SK-N-SH (cell line): ENCODE measurements around the gene ASTL. TPM values are rescaled to one million over a fixed set of nuclear protein-coding genes. Genes with fewer than 3 reads are reported as not detected.

Experiments
- CTCF ChIA-PET: fragments of 300-600, 350-600 bp; formaldehyde crosslinking; extraction: SDS; loops from one replicate; lab custom pipeline; 2021; lab: Yijun Ruan, JAX
- POLR2A ChIA-PET: fragments of 350-600 bp; sonication (Branson Sonifier 250); formaldehyde crosslinking; extraction: SDS; loops from one replicate; lab custom pipeline; 2020; ENCODE audit warnings: antibody characterized with exemption, inconsistent platforms; lab: Yijun Ruan, JAX
- DNase-seq: peaks from one replicate; pipeline ENCODE4 v3.0.0; 2012
- H2AFZ ChIP-seq: fragments of 200-600 bp; sonication (generic); 2 replicates; pipeline ENCODE4 v1.8.1; 2016; ENCODE audit warnings: antibody characterized with exemption, mild to moderate bottlenecking, low read depth
- H3F3A ChIP-seq: fragments of 200-600 bp; sonication (generic); replicated peaks from 2 replicates; pipeline ENCODE3; 2016; ENCODE audit warnings: antibody characterized with exemption, mild to moderate bottlenecking; ENCODE audit not compliant: insufficient read depth
- H3K27ac ChIP-seq, 2 experiments: fragments of 200-500 bp in 1 of 2; fragments of 200-600 bp in 1 of 2; sonication (Bioruptor generic) in 1 of 2; sonication (generic), shearing (Covaris generic) in 1 of 2; 2 replicates each; pipeline versions ENCODE4 v1.5.1 to v1.6.1; 2014 to 2016; ENCODE audit warnings: low read depth in 2 of 2, inconsistent platforms in 1 of 2, low read length in 1 of 2, mild to moderate bottlenecking in 1 of 2, mixed read lengths in 1 of 2
- H3K27me3 ChIP-seq: fragments of 200-600 bp; sonication (generic), shearing (Covaris generic); 2 replicates; pipeline ENCODE4 v1.6.1; 2016; ENCODE audit warnings: mixed run types; ENCODE audit not compliant: insufficient read depth
- H3K36me3 ChIP-seq, 2 experiments: fragments of 200-500 bp in 1 of 2; fragments of 200-600 bp in 1 of 2; sonication (Bioruptor generic) in 1 of 2; sonication (generic) in 1 of 2; replicated peaks in 1 of 2; 2 replicates each; pipeline versions ENCODE3 to v1.5.1; 2014 to 2016; ENCODE audit warnings: low read length in 1 of 2, mild to moderate bottlenecking in 1 of 2; ENCODE audit not compliant: insufficient read depth in 2 of 2, control insufficient read depth in 1 of 2
- H3K4me1 ChIP-seq, 2 experiments: fragments of 200-500 bp in 1 of 2; fragments of 200-600 bp in 1 of 2; sonication (Bioruptor generic) in 1 of 2; sonication (generic), shearing (Covaris generic) in 1 of 2; 2 replicates each; pipeline versions ENCODE4 v1.5.1 to v1.6.1; 2014 to 2016; ENCODE audit warnings: low read depth in 1 of 2, low read length in 1 of 2, mixed run types in 1 of 2; ENCODE audit not compliant: insufficient read depth in 2 of 2, control insufficient read depth in 1 of 2
- H3K4me2 ChIP-seq: fragments of 200-600 bp; sonication (generic), shearing (Covaris generic); 2 replicates; pipeline ENCODE4 v1.6.1; 2017; ENCODE audit warnings: mixed run types
- H3K4me3 ChIP-seq, 2 experiments: fragments of 200-500 bp in 1 of 2; fragments of 200-600 bp in 1 of 2; sonication (Bioruptor generic) in 1 of 2; sonication (generic), shearing (Covaris generic) in 1 of 2; 2 replicates each; pipeline versions ENCODE4 v1.5.1 to v1.8.1; 2014 to 2016; ENCODE audit warnings: low read depth in 2 of 2, inconsistent platforms in 1 of 2, low read length in 1 of 2, mild to moderate bottlenecking in 1 of 2, mixed read lengths in 1 of 2, moderate library complexity in 1 of 2
- H3K79me2 ChIP-seq: fragments of 200-600 bp; sonication (generic); 2 replicates; pipeline ENCODE4 v1.8.1; 2017; ENCODE audit warnings: mild to moderate bottlenecking; ENCODE audit not compliant: insufficient read depth
- H3K9ac ChIP-seq: fragments of 200-600 bp; sonication (generic); 2 replicates; pipeline ENCODE4 v1.6.1; 2017; ENCODE audit warnings: mixed run types
- H3K9me2 ChIP-seq: fragments of 200-600 bp; sonication (generic); 2 replicates; pipeline ENCODE4 v1.6.1; 2017; ENCODE audit warnings: mixed run types
- H3K9me3 ChIP-seq: fragments of 200-600 bp; sonication (generic); 2 replicates; pipeline ENCODE4 v1.6.1; 2017; ENCODE audit warnings: mixed run types, mild to moderate bottlenecking, moderate library complexity
- H4K20me1 ChIP-seq: fragments of 200-600 bp; sonication (generic); 2 replicates; pipeline ENCODE4 v1.6.1; 2017; ENCODE audit warnings: mild to moderate bottlenecking, mixed run types; ENCODE audit not compliant: insufficient read depth
- CHD2 ChIP-seq: fragments of 150-350 bp; IDR thresholded peaks from 2 replicates; pipeline ENCODE4 v1.6.1; 2018; ENCODE audit warnings: low read length; ENCODE audit not compliant: partially characterized antibody
- EP300 ChIP-seq, 2 experiments: IDR thresholded peaks; 2 replicates each; pipeline versions ENCODE4 v1.4.0 to v1.6.1; 2012; ENCODE audit warnings: borderline replicate concordance in 1 of 2, low read depth in 1 of 2, low read length in 1 of 2
- EZH2phosphoT487 ChIP-seq: fragments of 200-600 bp; sonication (generic); IDR thresholded peaks from 2 replicates; pipeline ENCODE4 v1.6.1; 2017; ENCODE audit warnings: low read depth, mixed run types, mild to moderate bottlenecking, antibody characterized with exemption, moderate library complexity, borderline replicate concordance
- FOXJ3 ChIP-seq: sonication (generic); formaldehyde crosslinking; IDR thresholded peaks from 2 replicates; pipeline ENCODE4 v1.5.1; 2020; ENCODE audit warnings: mild to moderate bottlenecking, missing genetic modification reagents
- GATA2 ChIP-seq: sonication (generic); formaldehyde crosslinking; IDR thresholded peaks from 2 replicates; pipeline ENCODE4 v1.5.0; 2020; ENCODE audit warnings: mild to moderate bottlenecking, missing genetic modification reagents
- IRF3 ChIP-seq: fragments of 150-350 bp; IDR thresholded peaks from 2 replicates; pipeline ENCODE4 v1.6.1; 2016; ENCODE audit warnings: mild to moderate bottlenecking, low read depth, low read length
- JUND ChIP-seq: IDR thresholded peaks from 2 replicates; pipeline ENCODE4 v1.4.0; 2012
- MXI1 ChIP-seq: IDR thresholded peaks from 2 replicates; pipeline ENCODE4 v1.6.1; 2012; ENCODE audit warnings: mild to moderate bottlenecking, low read depth, low read length, improper control_type of control experiment
- NRF1 ChIP-seq: IDR thresholded peaks from 2 replicates; pipeline ENCODE4 v1.6.1; 2012; ENCODE audit warnings: low read depth, mild to moderate bottlenecking, low read length
- POLR2AphosphoS5 ChIP-seq: IDR thresholded peaks from 2 replicates; pipeline ENCODE4 v1.6.1; 2012; ENCODE audit warnings: low read depth, low read length
- RAD21 ChIP-seq: IDR thresholded peaks from 2 replicates; pipeline ENCODE4 v1.6.1; 2012; ENCODE audit warnings: mild to moderate bottlenecking, low read length
- RCOR1 ChIP-seq: fragments of 150-350 bp; IDR thresholded peaks from 2 replicates; pipeline ENCODE4 v1.6.1; 2017; ENCODE audit warnings: antibody characterized with exemption, low read length
- RFX5 ChIP-seq: IDR thresholded peaks from 2 replicates; pipeline ENCODE4 v1.6.1; 2012; ENCODE audit warnings: mild to moderate bottlenecking, improper control_type of control experiment, low read length
- RXRA ChIP-seq: IDR thresholded peaks from 2 replicates; pipeline ENCODE4 v1.4.0; 2012; ENCODE audit warnings: low read depth, mild to moderate bottlenecking, borderline replicate concordance
- SIN3A ChIP-seq: IDR thresholded peaks from 2 replicates; pipeline ENCODE4 v1.6.1; 2012; ENCODE audit warnings: low read depth, mild to moderate bottlenecking, low read length, moderate library complexity, borderline replicate concordance
- TAF1 ChIP-seq: IDR thresholded peaks from 2 replicates; pipeline ENCODE4 v1.6.1; 2012; ENCODE audit warnings: low read depth, mild to moderate bottlenecking, low read length, moderate library complexity, borderline replicate concordance
- USF1 ChIP-seq: IDR thresholded peaks from 2 replicates; pipeline ENCODE4 v1.4.0; 2012; ENCODE audit warnings: low read depth, borderline replicate concordance
- USF2 ChIP-seq: fragments of 150-350 bp; IDR thresholded peaks from 2 replicates; pipeline ENCODE4 v1.6.1; 2017; ENCODE audit warnings: antibody characterized with exemption, low read length, low read depth, borderline replicate concordance
- YY1 ChIP-seq: IDR thresholded peaks from 2 replicates; pipeline ENCODE4 v1.4.0; 2012; ENCODE audit warnings: low read depth, mild to moderate bottlenecking
- WGBS: methylation state at CpG from one replicate; pipeline ENCODE4 v1.1.6; 2017; ENCODE audit warnings: low lambda C conversion rate; 5-methylcytosine and 5-hydroxymethylcytosine counted together
- polyA plus RNA-seq, 3 experiments: library from polyadenylated mRNA; depleted of rRNA; stranded (reverse); fragments of >200 nt; gene quantifications; 2 replicates each; pipeline ENCODE4 v1.2.3, GENCODE V29; 2012

ASTL gene
- polyA plus RNA-seq, 1 of the 3 experiments (the other 2 are of a cell fraction): not detected

- peak; percentile 45 for DNase-seq
- CTCF ChIA-PET: interaction anchor here (1.0 to 7.0 kb wide), 4 partner anchors 9 to 29 kb away, joined by 3 to 49 read pairs (median 16); partner anchors contain the start of gene ASTL
- H4K20me1 ChIP-seq: no peaks in the 10 kb centered on the region
- no peaks in the 10 kb centered on the region for H3K27me3 ChIP-seq
- POLR2A ChIA-PET: no interaction called here
- H3K4me1 ChIP-seq: peaks cover 15 to 27% of the 10 kb centered on the region in 2 experiments
- H3K36me3 ChIP-seq: no peaks in the 10 kb centered on the region
- H3K9me3 ChIP-seq: no peaks in the 10 kb centered on the region
- WGBS: 82% methylated on average over 13 of the region's 13 CpGs
- H3K4me2 ChIP-seq: no peak overlapping the region
- H3K9ac ChIP-seq: no peak overlapping the region
- no peaks in the 10 kb centered on the region for H3K9me2 ChIP-seq
- no peaks in the 10 kb centered on the region for H3K79me2 ChIP-seq
- TF ChIP-seq RFX5: no peak
- TF ChIP-seq GATA2 (CRISPR knock-in tag): no peak
- no peak for TF ChIP-seq JUND
- TF ChIP-seq RXRA: no peak
- TF ChIP-seq RCOR1: no peak
- TF ChIP-seq MXI1: no peak
- no peak for TF ChIP-seq FOXJ3
- no peak for TF ChIP-seq USF1
- no peak for TF ChIP-seq CHD2
- TF ChIP-seq POLR2AphosphoS5: no peak
- TF ChIP-seq EP300 (IDR thresholded peaks at IDR 0.05; ENCODE audit: borderline replicate concordance in 1 of 2, low read depth in 1 of 2, low read length in 1 of 2): no peak
- H3K27ac ChIP-seq: 0 out of 4 replicates have a peak overlapping the region, but pooled peaks of 1 of the 2 experiments have one; percentile 24
- H3K4me3 ChIP-seq: no peak overlapping the region
- peaks cover 17% of the 10 kb centered on the region for H3F3A ChIP-seq
- no peak overlapping the region for H2AFZ ChIP-seq
Measured at GRCh38 chr2:96152304-96153161, 14.2 kb upstream of the ASTL start.

- no peaks in the 10 kb centered on the region for H3K79me2 ChIP-seq
- no peak overlapping the region for H3K27ac ChIP-seq
- peak; percentile 1 for DNase-seq
- ChIA-PET POLR2A (interaction anchor here (0.6 kb wide), 1 partner anchor 132 kb away, joined by 4 read pairs; no protein-coding TSS in a partner anchor), CTCF (interaction anchor here (1.5 to 7.0 kb wide), 4 partner anchors 13 to 159 kb away, joined by 6 to 49 read pairs (median 20); partner anchors contain the start of genes ADRA2B and ASTL)
- no peak overlapping the region for H3K4me2 ChIP-seq
- no peak overlapping the region for H3K4me3 ChIP-seq
- no peaks in the 10 kb centered on the region for H3K9me2 ChIP-seq
- WGBS: 98% methylated on average over 9 of the region's 9 CpGs
- no peak overlapping the region for H3K9ac ChIP-seq
- H3F3A ChIP-seq: peaks cover 25% of the 10 kb centered on the region
- no peak overlapping the region for H2AFZ ChIP-seq
- H3K36me3 ChIP-seq: no peaks in the 10 kb centered on the region
- H3K9me3 ChIP-seq: no peaks in the 10 kb centered on the region
- no peaks in the 10 kb centered on the region for H4K20me1 ChIP-seq
- no peaks in the 10 kb centered on the region for H3K27me3 ChIP-seq
- peaks cover 23 to 34% of the 10 kb centered on the region in 2 experiments for H3K4me1 ChIP-seq
- no peak for TF ChIP-seq RCOR1
- TF ChIP-seq USF2: no peak
- TF ChIP-seq USF1: no peak
- no peak for TF ChIP-seq RAD21
- no peak for TF ChIP-seq NRF1
- no peak for TF ChIP-seq SIN3A
- TF ChIP-seq EZH2phosphoT487: no peak
- no peak for TF ChIP-seq JUND
- TF ChIP-seq YY1: no peak
- no peak for TF ChIP-seq TAF1
- no peak for TF ChIP-seq RFX5
- TF ChIP-seq IRF3: no peak
Measured at GRCh38 chr2:96151595-96152303, 13.4 kb upstream of the ASTL start.
